Measurements from ENCODE around the gene STX2. TPM values are rescaled to one million over a fixed set of nuclear protein-coding genes. Genes with fewer than 3 reads are reported as not detected.
"Not testable (repeated sequence)": the region's sequence is repeated elsewhere in the genome, so short reads cannot be mapped to it uniquely, and the experiment has no call there.

STX2 gene
- total RNA-seq, 1 experiment from 2014 or later, result 45.1 TPM

- DNase-seq (ENCODE audit: low spot score), result no peak
Measured at GRCh38 chr12:130800312-130800711, 38.7 kb downstream of the STX2 start.

- no peak for DNase-seq (ENCODE audit: low spot score)
Measured at GRCh38 chr12:130799051-130799450, 40.0 kb downstream of the STX2 start.

DNA sequence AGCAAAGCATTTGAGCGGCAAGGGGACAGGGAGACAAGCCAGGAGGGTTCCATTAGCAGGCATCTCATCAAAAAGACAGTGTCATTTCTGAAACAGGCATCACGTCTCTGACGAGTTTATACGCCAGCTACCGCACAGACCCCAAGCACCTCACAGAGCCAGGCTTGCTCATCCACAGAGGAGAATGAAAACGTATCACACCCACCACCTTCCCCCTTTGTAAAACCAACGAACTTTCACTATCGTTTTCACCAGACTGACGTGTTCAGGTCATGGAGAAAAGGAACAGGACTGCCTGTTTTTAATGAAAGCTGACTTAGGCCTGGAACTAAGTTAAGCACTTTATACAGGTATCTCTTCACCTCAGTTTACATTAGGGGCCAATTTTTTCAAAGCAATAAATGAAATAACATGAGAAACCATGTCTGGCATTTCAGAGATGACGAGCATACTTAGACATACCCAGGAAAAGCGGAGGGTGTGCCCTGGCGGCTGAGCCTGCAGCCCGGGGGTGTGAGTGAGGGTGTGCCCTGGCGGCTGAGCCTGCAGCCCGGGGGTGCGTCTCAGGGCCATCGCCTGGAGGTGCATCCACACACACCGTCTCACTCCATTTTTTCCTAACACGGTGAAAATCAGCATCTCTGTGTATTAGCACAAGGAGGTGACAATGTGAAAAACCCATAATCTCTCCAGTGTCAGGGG, 41.9 kb downstream of the STX2 start:
- no peak for DNase-seq (ENCODE audit: low spot score)

GRCh38 chr12:130795906-130796305, 43.1 kb downstream of the STX2 start:
- no peak for DNase-seq (ENCODE audit: low spot score)

DNA sequence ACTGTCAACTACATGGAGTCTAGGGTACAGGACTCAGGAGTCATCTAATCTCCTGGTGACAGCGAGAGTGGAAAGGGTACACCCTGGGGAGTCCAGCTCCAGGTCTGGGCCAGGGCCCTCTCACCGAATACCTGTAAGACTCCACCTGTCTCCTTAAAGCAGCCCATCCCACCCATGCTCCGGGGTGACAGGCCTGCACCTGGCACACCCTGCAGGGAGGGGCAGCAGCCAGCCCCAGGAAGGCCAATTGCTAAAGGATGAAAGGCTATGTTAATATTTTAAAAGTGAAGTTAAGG, 45.5 kb downstream of the STX2 start:
- no peak for DNase-seq (ENCODE audit: low spot score)

- no peak for DNase-seq (ENCODE audit: low spot score)
Measured at GRCh38 chr12:130792821-130793553, 46.1 kb downstream of the STX2 start.

DNA sequence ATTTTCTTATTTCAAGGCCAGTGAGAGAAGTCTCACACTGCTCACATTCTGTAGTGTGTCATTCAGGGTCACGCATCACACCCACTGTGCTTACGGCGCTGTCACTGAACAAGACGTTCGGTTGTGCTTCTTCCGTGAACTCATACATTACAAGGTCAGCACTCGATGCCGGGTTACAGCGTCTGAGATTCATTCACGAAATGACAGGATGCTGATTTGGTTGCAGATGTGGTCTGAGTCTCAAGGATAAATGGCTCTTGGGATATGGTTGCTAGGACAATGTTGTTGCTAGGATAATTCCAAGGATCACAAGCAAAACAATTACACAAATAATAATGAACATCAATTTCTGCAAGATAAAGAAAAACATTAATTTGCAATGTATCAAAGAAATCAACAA, 47.4 kb downstream of the STX2 start:
- DNase-seq (ENCODE audit: low spot score), result no peak

DNA sequence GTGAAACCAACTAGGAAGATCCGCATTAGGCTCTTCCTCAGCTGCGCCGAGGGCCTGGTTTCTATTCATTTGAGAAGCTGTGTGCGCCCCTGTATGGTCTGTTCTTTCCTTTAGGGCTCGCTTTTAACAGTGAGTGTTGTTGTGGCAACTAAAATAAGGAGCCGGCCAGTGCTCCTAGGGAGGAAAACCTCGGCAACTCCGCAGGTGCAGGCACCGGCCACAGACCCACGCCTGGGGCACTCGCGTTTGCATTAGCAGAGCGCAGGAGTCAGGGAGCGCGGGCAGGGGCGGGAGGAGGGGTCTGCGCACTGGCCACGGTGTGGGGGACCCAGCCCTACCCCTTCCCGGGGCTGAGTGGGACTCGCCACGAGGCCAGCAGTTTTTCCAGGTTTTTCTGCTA, 50.5 kb downstream of the STX2 start:
- no peak for DNase-seq (ENCODE audit: low spot score)

DNA sequence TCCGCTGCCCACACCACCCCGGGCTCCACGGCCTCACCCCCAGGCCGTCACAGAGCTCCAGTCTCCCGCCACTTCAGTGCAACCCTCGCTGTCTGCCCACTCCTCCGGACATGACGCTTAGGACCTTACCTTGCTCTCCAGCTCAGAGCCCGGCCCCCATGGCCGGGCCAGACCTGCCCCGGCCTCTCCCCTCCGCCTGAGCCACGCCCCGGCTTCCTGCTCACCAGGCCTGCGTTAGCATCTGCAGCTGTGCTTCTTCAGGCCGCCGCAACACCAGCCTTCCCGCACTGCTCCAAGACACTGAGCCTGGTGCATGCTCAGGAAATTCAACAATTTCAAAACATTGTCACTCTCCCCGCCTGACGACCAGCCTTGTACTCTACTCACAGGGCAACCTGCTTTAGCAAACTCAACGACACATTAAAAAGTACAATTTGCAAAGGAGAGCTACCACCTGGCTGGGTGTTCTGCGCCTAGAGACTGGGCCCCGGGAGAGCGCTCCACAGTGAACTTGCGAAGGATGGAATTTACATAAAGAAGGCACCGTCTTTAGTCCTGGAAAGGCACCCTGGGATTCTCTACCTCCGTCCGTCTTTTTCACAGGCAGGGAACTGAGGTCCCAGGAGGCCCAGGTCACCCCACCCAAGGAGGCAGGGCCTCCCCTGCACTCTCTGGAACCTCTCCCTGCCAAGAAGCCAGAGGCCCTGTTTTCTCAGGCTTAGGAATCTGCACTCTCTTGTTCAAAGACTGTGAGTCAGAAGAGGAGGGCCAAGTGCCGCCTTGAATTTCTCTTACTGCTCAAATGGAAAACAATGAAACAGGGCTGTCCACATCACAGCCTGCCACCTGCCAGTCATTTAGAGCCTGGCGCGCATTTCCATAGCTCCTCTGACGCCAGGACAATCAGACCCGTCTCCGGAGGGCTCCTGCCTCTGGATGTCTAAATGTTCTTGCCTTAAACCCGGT, 51.3 kb downstream of the STX2 start:
- DNase-seq (ENCODE audit: low spot score), result no peak

GRCh38 chr12:130787041-130787440, 52.0 kb downstream of the STX2 start:
- DNase-seq (ENCODE audit: low spot score), result no peak

DNA sequence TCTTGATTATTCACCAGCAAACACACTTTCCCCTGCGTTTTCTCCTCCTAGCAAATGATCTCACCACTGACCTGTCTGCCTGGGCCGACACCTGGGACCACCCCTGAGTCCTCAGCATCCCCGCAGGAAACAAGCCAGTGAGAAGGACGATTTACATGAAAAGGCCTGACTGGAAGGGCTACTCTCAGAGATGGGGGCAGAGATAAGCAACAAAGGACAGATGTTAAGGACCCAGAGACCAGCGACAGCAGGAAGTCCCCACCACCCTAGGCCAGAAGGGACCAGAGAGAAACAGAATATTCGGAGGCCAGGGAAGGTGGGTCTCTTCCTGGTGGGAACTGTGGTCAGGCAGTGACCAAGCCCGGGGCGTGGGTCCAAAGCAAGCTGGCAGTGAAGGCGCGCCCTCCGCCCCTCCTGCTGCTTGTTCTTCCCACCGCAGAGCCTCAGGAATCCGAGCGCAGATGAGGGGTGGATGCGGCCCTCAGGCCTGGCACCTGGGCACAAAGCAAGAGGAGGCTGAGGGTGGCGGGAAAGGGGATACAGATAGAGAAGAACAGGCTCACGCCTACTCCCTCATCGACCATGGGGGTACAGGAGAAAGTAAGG, 55.8 kb downstream of the STX2 start:
- DNase-seq (ENCODE audit: low spot score), result no peak

GRCh38 chr12:130782245-130782644, 56.8 kb downstream of the STX2 start:
- DNase-seq (ENCODE audit: low spot score), result not testable (repeated sequence)

- no peak for DNase-seq (ENCODE audit: low spot score)
Measured at GRCh38 chr12:130780880-130781575, 58.0 kb downstream of the STX2 start.

DNA sequence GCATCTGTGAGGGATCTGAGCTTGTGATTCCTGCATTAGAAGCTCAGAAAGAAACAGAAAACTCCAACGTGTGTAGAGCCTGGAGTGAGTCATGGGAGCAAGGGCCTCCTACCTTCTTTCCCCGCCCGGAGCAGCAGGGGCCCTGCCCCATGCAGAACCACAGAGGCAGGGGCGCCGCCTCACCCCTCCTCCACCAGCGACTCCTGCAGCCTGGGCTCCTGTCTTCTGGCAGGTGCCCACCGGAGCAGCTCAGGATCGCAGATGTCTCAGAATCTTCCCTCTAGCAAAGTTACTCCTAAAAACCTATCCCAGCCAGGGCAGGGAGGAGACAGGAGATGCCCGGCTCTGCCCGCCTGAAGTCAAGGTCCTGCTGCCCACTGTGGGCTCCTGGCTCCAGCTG, 58.7 kb downstream of the STX2 start:
- no peak for DNase-seq (ENCODE audit: low spot score)

DNA sequence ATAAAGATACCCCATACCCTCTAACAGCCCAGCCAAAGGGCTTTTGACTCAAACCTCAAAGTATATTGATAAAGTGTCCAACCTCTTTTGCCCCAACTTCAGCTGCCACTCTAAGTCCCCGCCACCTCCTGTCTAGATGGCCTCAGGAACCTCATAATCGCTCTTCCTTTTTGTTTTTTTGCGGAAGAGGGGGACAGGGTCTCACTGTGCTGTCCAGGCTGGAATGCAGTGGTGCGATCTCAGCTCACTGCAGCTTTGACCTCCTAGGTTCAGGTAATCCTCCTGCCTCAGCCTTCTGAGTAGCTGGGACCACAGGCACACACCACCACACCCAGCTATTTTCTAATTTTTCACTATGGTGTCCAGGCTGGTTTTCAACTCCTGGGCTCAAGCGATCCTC, 60.3 kb downstream of the STX2 start:
- no peak for DNase-seq (ENCODE audit: low spot score)

- no peak for DNase-seq (ENCODE audit: low spot score)
Measured at GRCh38 chr12:130776857-130777339, 62.2 kb downstream of the STX2 start.

- DNase-seq (ENCODE audit: low spot score), result peak; percentile 78
Measured at GRCh38 chr12:130775953-130776856, 62.8 kb downstream of the STX2 start.

DNA sequence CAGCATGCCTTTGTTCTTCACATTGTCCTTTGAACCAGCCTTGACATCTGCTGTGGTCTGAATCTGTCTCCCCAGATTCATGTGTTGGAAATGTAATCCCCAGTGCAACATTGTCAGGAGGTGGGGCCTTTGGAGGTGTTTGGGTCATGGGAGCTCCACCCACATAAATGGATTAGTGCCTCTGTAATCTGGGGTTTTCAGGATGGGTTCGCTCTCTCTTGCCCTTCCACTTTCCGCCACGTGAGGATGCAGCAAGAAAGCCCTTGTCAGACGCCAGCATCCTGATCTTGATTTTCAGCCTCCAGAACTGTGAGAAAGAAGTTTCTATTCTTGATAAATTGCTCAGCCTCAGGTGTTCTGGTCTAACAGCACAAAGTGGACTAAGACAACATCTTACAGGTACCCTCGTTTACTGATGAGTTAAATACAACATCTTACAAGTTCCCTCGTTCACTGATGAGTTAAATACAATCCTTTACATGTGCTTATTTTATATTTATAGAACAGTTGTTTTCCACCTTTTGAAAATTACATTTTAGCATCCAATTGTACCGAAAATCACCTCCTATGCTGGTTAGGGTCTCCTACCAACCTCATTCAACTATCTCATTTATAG, 68.5 kb downstream of the STX2 start:
- DNase-seq (ENCODE audit: low spot score), result no peak

DNA sequence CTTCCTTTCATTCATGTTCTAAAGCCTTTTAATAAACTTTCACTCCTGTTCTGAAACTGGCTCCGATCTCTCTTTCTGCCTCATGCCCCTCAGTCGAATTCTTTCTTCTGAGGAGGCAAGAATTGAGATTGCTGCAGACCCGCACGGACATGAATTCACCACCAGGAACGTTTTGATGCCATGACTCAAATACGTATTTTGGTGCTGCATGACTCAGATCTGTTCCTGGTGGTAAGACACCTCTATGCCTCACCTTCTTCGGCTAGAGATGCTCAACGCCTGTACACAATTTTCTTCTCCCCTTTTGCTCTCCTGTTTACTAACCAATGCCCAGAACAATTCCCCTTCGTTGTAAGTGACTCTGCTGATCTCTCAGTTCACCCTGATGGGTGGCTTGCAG, 70.9 kb downstream of the STX2 start:
- DNase-seq (ENCODE audit: low spot score), result no peak

- DNase-seq (ENCODE audit: low spot score), result no peak
Measured at GRCh38 chr12:130766470-130766869, 72.6 kb downstream of the STX2 start.
